ENCODE measurements around the gene E4F1.
A peak's percentile ranks its signal among the peaks of the same experiment; 100 is the strongest.

E4F1 gene

DNA sequence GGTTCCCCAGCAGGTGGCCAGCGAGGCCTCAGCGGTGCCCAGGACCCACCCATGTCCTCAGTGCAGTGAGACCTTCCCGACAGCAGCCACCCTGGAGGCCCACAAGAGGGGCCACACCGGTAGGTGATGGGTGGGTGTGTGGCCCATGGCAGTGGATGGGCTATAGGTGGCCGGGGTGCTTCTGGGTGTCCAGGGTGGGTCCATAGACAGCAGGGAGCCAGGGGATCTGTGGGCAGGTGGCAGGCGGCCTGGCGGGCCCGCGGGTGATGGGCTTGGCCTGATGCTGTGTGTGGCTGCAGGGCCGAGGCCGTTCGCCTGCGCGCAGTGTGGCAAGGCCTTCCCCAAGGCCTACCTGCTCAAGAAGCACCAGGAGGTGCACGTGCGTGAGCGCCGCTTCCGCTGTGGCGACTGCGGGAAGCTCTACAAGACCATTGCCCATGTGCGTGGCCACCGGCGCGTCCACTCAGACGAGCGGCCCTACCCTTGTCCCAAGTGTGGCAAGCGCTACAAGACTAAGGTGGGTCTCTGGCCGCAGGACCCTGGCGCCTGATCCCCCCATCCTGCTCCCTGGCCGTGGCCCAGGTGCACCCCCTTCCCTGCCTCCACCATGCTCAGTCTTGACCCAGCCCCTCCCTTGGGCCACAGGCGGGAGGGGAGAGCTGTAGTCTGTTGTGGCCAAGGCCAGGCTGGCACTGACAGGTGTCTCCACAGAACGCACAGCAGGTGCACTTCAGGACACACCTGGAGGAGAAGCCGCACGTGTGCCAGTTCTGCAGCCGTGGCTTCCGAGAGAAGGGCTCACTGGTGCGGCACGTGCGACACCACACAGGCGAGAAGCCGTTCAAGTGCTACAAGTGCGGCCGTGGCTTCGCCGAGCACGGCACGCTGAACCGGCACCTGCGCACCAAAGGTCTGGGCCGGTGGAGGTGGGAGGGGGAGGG is 10.8 kb downstream of the E4F1 start:
- TF ChIP-seq, protein P1, sequence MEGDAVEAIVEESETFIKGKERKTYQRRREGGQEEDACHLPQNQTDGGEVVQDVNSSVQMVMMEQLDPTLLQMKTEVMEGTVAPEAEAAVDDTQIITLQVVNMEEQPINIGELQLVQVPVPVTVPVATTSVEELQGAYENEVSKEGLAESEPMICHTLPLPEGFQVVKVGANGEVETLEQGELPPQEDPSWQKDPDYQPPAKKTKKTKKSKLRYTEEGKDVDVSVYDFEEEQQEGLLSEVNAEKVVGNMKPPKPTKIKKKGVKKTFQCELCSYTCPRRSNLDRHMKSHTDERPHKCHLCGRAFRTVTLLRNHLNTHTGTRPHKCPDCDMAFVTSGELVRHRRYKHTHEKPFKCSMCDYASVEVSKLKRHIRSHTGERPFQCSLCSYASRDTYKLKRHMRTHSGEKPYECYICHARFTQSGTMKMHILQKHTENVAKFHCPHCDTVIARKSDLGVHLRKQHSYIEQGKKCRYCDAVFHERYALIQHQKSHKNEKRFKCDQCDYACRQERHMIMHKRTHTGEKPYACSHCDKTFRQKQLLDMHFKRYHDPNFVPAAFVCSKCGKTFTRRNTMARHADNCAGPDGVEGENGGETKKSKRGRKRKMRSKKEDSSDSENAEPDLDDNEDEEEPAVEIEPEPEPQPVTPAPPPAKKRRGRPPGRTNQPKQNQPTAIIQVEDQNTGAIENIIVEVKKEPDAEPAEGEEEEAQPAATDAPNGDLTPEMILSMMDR (IDR thresholded peaks at IDR 0.05; ENCODE audit: insufficient read depth, low read length, missing control alignments): no peak
- POLR2A ChIA-PET: interaction anchor here (0.6 kb wide), 1 partner anchor 31 kb away, joined by 3 read pairs; no protein-coding TSS in a partner anchor
- CTCF ChIA-PET: no interaction called here
- DNase-seq (ENCODE audit: low read depth, low spot score): no peak
- H3K4me3 ChIP-seq (ENCODE audit: low read depth, low read length): no peak overlapping the region

DNA sequence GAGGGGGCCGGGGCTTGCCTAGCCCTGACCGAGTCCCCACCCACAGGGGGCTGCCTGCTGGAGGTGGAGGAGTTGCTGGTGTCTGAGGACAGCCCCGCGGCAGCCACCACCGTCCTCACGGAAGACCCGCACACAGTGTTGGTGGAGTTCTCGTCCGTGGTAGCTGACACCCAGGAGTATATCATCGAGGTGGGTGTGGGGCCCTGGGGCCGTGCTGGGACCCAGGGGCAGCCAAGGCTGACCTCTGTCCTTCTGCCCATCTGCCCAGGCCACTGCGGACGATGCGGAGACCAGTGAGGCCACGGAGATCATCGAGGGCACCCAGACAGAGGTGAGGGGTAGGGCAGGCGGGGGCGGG is 11.4 kb downstream of the E4F1 start:
- no peak for DNase-seq (ENCODE audit: low read depth, low spot score)
- ChIA-PET CTCF (no interaction called here), POLR2A (no interaction called here)
- TF ChIP-seq, protein P1 (IDR thresholded peaks at IDR 0.05; ENCODE audit: insufficient read depth, low read length, missing control alignments): no peak
- no peak overlapping the region for H3K4me3 ChIP-seq (ENCODE audit: low read depth, low read length)

DNA sequence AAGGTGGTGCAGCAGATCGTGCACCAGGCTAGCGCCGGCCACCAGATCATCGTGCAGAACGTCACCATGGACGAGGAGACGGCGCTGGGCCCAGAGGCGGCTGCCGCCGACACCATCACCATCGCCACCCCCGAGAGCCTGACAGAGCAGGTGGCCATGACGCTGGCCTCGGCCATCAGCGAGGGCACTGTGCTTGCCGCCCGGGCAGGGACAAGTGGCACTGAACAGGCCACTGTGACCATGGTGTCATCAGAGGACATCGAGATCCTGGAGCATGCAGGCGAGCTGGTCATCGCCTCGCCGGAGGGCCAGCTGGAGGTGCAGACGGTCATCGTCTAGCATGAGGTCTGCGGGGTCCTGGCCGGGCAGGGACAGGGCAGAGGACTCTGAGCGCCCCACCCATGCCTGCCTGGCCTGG is 11.9 kb downstream of the E4F1 start:
- no peak overlapping the region for H3K4me3 ChIP-seq (ENCODE audit: low read depth, low read length)
- ChIA-PET CTCF (no interaction called here), POLR2A (no interaction called here)
- DNase-seq (ENCODE audit: low read depth, low spot score): no peak
- TF ChIP-seq, protein P1 (IDR thresholded peaks at IDR 0.05; ENCODE audit: insufficient read depth, low read length, missing control alignments): no peak

DNA sequence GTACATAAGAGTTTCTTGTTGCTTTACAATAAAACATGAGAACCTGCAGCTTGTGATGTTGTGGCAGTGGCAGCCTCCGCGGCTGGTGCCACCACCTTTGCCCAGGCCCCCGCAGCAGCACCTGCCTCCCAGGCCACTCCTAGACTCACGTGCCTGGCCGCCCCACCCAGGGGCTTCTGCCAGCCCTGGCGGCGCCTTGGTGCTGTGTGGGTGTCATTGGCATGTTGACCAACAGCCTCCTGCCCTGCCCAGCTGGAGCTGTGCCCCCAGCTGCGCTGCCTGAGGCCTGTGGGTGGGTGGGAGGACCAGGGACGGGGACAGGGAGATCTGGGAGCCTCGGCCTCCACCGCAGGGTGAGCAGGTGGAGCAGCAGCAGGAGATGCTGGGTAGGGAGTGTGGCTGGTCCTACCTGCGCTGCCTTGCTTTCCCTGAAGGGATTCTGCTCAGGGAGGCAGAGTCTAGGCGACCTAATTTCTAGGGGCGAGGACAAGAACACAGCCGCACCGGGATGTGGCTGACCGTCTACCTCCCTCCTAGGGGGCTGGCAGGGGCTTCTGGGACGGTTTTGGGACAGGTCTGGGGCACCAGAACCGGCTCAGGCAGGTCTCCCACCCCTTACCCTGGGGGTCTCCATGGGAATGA is 12.4 kb downstream of the E4F1 start:
- TF ChIP-seq, protein P1 (IDR thresholded peaks at IDR 0.05; ENCODE audit: insufficient read depth, low read length, missing control alignments): no peak
- ChIA-PET CTCF (no interaction called here), POLR2A (interaction anchor here (1.1 kb wide), 1 partner anchor 16 kb away, joined by 7 read pairs; the partner anchor contains the start of gene ECI1)
- no peak for DNase-seq (ENCODE audit: low read depth, low spot score)
- H3K4me3 ChIP-seq (ENCODE audit: low read depth, low read length): no peak overlapping the region

DNA sequence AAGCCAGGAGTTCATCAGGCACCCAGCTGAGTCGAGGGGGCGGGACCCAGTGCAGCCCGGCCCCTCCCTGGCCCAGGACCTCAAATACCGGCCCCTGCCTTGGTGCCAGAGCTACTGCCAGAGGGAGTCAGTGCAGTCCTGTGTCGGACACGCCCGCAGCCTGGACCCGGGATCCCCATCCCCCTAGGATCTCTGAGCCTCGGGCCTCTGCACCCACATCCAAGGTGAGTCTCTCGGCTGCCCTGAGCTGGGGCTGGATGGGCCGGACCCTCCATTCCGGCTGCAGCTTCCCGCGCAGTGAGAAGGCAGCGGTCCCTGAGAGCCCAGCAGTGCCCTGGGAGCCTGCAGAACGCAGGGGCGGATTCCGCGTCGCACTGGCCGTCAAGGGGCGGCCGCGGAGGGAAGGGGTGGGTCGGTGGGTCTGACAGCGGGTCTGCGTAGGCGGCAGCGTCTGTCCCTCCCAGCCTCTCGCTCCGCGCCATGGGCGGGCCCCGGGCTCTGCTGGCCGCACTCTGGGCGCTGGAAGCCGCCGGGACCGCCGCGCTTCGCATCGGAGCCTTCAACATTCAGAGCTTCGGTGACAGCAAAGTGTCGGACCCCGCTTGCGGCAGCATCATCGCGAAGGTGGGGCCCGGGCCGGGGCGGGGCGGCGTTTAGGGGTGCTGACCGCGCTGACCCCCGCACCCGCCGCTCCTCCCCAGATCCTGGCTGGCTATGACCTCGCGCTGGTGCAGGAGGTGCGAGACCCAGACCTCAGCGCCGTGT is 13.1 kb downstream of the E4F1 start, which contains the start of gene DNASE1L2:
Gene DNASE1L2 (plus strand): TSS at position 108 of the 765 bp plus-strand sequence. CDS start 373 bp downstream, at position 481.
- ChIA-PET CTCF (no interaction called here), POLR2A (interaction anchor here (1.1 kb wide), 1 partner anchor 15 kb away, joined by 7 read pairs; the partner anchor contains the start of gene ECI1)
- TF ChIP-seq, protein P1 (IDR thresholded peaks at IDR 0.05; ENCODE audit: insufficient read depth, low read length, missing control alignments): no peak
- no peak for DNase-seq (ENCODE audit: low read depth, low spot score)
- H3K4me3 ChIP-seq (ENCODE audit: low read depth, low read length): peak within 1 kb of the TSS; percentile 12; the same call in 1 of the 2 replicates
